Measurements from ENCODE around the gene CDIPT.
A peak's percentile ranks its signal among the peaks of the same experiment; 100 is the strongest.

Gene CDIPT

DNA sequence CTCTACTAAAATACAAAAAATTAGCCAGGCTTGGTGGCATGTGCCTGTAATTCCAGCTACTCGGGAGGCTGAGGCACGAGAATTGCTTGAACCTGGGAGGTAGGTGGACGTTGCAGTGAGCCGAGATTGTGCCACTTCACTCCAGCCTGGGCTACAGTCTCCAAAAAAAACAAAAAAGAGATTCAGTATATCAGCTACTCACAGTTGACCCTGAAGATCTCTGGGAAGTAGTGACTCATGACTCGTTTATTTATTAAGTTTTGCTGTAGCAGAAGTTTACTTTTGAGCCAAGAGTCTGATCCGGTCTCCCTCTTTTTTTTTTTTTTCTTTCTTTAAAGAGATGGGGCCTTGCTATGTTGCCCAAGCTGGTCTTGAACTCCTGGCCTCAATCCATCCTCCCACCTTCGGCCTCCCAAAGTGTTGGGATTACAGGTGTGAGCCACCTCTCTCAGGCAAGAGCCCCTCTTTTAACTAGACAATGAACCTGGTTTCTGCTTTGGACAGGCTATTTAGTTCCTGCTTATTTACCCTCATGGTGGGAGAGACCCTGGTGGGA is 38.4 kb downstream of the CDIPT start:
- no peak for DNase-seq

DNA sequence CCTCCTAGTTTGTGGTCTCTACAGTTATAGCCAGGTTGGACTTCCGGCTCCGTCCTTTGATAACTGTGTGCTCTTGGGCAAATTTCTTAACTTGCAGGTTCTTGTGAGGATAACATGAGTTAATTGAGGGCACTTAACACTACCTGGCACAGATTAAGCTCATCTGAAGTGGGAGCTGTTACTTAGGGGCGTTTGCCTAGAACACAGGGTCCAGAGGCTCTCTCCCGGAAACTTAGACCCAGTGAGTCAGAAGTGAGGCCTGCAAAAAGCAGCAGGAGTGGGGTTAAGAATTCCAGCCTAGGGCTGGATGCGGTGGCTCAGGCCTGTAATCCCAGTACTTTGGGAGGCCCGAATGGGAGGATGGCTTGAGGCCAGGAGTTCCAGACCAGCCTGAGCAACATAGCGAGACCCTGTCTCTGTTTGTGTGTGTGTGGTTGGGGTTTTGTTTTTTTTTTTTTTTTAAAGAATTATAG is 41.3 kb downstream of the CDIPT start:
- no peak for DNase-seq

DNA sequence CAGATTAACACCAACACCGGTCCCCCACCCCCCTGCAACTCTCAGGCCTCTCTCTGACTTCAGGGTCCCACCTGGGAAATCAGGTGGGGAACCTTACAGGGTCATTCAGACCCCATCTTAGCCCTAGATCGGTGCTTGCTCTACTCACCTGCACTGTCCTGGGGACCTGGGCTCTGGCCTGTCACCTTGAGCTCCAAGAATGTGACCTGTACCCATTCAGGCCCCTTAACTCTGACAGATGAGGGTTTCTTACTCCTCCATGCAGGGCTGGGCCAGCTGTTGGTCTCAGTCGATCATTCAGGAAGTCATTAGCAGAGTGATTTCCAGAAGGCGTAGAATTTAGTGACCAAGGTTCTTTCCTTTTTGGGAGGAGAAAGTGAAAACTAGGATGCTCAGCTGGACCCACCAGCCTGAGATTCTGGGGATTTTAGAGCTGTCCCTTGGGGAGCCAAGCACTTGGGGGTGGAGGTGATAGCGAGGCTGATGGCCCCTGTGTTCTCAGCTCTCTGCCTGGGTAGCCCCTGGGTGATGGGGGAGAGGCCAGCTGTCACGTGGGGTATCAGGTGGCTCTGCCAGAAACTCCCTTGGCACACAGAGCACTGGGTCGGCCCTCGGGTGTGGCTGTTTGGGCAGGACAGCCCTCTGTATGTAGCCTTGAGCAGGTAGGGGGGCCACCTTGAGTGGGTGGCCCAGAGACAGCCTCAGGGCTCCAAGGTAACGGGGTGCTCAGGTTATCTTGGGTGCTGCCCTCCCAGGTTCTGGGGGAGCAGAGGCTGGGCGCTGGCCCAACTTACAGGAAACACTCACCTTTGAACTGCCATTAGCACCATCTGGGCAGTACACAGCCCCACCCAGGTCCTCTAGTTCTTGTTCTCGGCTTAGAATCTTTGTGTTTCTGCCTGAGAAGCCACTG is 42.0 kb downstream of the CDIPT start:
- no peak for DNase-seq

DNA sequence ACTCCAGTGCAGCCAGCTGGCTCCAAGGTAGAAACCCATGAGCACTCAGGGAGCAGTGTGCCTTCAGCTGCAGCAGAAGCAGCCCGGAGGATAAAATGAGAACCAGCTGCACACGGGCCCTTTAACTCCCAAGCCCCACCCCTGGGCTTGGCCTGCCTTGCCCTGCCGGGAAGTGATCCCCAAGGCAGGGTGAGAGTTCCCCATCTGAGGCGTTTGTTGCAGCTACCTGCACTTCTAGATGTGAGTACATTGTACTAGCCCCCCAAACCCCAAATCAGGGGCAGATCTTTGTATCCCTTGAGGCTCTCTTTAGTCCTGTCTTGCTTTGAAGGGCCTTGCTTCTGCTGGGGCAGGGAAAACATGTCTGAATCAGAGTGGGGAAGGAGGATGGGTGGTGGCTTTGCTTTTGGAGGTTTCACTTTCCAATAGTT is 42.7 kb downstream of the CDIPT start, which contains the start of gene MVP:
TSS of gene MVP (plus strand) at position 192 of the 431 bp plus-strand sequence. CDS start 10,088 bp downstream, outside the sequence.
- DNase-seq, result no peak

DNA sequence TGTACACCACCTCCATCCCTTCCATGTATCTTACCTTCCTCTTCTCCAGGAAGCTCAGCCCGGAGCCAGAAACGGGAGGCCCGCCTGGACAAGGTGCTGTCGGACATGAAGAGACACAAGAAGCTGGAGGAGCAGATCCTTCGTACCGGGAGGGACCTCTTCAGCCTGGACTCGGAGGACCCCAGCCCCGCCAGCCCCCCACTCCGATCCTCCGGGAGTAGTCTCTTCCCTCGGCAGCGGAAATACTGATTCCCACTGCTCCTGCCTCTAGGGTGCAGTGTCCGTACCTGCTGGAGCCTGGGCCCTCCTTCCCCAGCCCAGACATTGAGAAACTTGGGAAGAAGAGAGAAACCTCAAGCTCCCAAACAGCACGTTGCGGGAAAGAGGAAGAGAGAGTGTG is 43.5 kb downstream of the CDIPT start:
- DNase-seq, result no peak

DNA sequence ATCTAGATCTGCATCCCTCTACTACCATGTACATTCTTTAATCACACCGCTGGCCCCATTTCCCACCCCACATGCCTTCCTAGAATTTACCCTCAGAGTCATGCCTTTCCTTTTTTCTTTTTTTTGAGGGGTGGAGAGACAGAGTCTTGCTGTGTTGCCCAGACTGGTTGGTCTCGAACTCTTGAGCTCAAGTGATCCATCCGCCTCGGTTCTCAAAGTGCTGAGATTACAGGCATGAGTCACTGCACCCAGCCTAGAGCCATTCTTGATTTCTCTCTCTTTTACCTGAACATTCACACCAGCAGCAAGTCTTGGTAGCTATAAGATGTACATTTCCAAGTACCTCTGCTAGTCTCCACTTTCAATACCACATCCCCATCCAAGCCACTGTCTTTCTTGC is 44.9 kb downstream of the CDIPT start:
- DNase-seq, result no peak

DNA sequence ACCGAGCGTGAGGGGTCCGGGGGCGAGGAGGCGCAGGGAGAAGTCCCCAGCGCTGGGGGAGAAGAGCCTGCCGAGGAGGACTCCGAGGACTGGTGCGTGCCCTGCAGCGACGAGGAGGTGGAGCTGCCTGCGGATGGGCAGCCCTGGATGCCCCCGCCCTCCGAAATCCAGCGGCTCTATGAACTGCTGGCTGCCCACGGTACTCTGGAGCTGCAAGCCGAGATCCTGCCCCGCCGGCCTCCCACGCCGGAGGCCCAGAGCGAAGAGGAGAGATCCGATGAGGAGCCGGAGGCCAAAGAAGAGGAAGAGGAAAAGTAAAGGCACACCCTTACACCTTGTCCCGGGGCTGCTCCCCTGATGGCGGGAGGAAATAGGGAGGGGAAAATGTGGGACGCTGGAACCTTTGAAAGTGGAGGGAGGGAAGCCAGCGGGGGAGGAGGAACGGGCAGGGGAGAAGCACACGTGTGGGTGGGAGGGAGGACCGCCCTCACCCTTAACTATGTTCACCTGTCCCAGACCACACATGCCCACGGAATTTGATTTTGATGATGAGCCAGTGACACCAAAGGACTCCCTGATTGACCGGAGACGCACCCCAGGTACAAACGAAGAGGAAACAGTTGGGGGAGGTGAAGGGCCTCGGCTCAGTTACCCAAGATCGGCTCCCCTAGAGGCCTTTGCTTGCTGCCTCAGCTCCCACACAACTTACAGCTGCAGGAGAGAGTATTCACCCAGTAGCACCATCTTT is 46.2 kb downstream of the CDIPT start:
- no peak for DNase-seq

DNA sequence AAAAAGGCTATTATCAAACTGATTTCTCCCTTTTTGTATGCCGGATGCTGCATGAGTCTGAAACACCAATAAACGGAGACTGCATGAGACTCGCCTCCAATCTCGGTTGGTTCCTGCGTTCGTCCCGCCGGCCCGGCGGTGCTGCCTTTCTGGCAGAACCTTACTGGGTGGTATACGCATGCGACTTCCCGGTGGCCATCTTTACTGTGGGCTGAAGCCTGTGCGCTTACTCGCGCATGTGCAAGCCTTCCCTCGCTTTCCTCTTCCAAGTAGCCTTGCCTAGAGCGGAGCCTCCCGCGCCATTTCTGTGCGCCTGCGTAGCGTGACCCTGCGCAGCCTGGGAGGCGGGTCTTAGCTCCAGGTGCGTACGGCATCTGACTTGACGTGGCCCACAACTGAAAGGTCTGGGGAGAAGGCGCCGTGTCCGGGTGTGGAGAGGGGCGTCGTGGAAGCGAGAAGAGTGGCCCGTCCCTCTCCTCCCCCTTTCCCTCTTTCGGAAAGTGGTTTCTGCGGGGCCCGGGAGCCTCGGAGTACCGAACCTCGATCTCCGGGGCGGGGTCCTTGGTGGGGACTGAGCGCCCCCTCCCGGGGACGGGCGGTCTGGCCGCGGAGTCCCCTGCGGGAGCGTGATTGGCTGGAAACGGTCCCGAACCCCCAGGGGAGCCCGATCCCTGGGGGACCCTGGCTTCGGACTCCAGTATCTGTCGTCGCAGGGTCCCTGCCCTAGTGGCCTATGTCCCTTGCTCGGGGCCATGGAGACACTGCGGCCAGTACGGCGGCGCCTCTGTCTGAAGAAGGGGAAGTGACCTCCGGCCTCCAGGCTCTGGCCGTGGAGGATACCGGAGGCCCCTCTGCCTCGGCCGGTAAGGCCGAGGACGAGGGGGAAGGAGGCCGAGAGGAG is 47.0 kb downstream of the CDIPT start, which contains the start of gene PAGR1:
TSS of gene PAGR1 (plus strand) at position 360 of the 901 bp plus-strand sequence. CDS start at position 734, 374 bp downstream.
- DNase-seq, result peak; percentile 97

DNA sequence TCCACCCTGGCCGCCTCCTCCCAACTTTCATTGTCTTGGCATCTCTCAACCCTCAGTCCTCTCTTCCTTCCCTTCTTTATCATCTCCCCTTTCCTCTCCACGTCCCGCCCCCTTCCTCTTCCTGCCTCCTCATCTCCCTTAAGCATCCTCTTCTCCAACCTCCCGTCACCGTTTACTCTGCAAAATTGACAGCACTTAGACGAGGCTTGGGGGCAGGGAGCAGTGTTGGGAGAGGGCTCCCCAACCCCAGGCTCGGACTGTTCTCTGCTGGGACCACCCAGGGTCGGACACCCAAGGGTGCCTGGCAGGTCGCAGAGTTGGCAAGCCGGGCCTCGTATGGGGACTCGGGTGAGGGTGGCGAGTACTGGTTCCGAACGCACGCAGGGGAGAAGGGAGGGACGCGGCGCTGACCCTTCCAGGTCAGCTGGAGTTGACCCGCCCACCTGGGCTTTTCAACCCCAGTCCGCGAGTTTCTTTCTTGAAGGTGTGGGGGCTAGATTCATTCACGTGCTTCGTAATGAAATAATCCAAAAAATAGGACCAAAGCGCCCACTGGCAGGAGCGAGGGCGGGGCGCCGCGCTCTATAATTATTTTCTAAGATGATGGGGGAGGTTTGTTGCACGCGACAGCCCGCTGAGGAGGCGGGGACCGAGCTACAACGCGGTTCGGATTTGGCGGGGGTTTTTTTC is 47.8 kb downstream of the CDIPT start:
- no peak for DNase-seq

DNA sequence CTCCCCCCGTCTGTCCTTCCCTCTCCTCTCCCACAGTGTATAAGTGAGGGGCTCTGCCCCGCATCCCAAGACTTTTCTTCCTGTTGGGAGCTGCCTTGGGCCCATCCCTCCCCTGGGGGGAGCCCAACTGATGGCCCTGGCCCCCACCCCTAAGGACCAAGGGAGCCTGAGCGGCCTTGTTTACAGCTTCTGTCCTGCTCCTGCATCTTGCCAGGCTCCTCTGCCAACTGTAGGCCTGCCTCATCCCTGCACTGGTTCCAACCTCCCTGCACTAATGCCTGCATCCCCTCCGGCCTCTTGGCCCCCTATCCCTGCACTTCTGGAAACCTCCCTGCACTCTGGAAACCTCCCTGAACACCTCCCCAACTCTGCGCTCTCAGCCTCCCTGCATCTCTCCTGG is 48.4 kb downstream of the CDIPT start:
- no peak for DNase-seq

DNA sequence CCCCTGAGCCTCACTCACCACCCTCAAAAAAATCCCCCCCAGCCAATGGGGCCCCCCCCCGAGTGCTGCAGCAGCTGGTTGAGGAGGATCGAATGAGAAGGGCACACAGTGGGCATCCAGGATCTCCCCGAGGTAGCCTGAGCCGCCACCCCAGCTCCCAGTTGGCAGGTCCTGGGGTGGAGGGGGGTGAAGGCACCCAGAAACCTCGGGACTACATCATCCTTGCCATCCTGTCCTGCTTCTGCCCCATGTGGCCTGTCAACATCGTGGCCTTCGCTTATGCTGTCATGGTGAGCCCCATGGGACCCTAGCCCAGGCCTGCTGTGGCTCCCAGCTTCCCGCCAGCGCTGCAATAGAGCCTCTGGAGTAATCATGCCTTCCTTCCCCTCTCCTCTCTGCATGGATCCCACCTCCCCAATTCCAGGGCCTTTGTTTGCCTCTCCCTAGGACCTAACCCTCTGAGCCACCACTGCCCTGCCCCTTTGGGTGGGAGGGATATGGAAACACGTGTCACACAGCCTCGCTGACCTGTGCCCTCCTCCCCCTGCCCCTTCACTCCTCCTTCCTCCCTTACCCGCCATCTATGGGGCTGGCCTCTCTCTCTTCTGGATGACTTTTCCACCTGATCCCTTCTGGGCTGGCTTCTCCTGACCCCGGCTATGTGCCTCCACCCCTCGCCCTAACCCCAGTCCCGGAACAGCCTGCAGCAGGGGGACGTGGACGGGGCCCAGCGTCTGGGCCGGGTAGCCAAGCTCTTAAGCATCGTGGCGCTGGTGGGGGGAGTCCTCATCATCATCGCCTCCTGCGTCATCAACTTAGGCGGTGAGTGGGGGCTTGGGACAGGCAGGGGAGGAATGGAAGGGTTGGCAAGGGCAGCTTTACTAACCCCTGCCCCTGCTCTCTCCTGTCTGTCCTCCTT is 49.1 kb downstream of the CDIPT start:
- no peak for DNase-seq

DNA sequence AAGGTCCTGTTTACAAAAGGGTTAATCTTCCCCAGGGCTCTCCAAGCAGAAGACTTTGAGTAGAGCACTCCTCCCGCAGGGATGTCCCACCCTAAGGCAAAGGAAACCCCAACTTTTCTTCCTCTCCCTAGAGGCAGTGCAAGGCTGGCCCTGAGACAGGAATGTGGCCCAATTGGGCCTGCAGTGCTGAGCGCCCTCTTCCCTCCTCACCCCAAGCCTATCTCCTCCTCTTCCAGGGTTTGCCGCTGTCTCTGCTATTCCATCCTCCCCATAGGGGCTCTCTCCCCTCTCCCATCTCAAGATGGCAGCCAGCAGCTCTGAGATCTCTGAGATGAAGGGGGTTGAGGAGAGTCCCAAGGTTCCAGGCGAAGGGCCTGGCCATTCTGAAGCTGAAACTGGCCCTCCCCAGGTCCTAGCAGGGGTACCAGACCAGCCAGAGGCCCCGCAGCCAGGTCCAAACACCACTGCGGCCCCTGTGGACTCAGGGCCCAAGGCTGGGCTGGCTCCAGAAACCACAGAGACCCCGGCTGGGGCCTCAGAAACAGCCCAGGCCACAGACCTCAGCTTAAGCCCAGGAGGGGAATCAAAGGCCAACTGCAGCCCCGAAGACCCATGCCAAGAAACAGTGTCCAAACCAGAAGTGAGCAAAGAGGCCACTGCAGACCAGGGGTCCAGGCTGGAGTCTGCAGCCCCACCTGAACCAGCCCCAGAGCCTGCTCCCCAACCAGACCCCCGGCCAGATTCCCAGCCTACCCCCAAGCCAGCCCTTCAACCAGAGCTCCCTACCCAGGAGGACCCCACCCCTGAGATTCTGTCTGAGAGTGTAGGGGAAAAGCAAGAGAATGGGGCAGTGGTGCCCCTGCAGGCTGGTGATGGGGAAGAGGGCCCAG is 50.0 kb downstream of the CDIPT start:
- DNase-seq, result no peak

DNA sequence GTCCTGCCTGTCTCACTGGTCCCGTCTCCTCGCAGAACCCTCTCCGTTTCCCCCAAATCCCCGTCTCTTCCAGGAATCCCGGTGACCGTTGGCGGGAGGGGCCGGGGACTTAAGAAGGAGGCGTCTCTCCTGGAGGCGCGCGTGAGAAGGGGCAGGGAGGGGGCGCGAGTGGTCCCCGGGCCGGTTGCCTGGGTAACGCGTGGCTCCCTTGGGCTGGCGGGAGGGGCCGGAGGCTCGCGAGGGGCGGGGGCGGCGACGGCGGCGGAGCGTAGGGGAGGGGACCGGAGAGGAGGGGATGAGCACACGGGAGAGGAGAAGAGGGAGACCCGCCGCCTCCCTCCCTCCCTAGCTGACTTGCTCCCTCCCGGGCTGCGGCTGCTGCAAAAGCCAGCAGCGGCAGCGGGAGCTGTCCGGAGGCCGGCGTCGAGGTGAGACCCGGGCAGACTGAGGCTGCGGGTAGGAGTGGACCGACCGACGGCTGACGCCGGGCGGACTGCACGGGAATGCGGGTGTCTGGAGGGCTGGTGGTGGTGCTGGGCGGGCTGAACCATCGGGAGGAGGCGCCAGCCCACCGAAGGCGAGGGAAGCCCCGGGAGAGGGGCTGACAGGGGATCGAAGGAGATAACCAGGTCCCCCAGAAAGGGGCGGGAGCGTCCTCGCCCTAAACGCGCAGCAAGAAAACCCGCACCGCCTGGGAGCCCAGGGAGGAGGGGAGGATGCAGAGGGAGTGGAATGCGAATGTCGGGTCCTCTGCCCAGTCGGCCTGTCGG is 50.9 kb downstream of the CDIPT start, which contains the start of gene PRRT2:
TSS of gene PRRT2 (plus strand) at position 298 of the 770 bp plus-strand sequence. CDS start 862 bp downstream, outside the sequence.
- no peak for DNase-seq

DNA sequence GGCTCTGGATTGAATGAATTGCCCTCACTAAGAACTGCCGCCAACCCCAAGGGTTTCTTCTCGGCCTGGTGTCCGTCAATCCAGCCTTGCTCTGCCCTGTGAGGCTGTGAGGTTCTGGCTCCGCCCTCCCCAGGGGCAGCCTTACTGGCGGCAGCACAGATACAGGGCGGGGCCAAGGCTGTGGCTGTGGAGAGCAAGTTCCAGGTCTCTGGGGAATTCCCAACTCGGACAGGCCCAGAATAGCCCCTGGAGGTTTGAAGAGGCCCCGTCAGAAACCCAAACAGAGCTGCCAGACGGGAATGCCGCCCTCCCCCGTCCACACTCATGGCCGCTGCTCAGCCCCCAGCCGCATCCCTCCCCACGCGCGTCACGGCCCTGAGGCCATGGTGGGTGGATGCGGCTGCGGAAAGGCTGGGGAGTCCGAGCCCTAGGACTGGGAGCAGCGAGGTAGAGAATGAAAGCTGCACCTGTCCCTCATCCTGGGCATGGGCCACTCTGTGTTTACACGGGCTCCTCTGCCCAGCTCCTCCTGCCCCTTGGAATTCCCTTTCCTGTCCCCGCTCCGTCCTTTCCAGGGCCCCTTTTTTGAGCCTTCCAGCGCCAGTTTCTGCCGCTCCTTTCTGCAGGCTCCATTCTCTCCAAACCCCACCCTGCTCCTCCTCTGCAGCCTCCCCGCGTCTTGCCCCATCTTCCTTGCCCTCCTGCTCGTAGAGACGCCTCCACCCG is 51.7 kb downstream of the CDIPT start:
- DNase-seq, result peak; percentile 20

DNA sequence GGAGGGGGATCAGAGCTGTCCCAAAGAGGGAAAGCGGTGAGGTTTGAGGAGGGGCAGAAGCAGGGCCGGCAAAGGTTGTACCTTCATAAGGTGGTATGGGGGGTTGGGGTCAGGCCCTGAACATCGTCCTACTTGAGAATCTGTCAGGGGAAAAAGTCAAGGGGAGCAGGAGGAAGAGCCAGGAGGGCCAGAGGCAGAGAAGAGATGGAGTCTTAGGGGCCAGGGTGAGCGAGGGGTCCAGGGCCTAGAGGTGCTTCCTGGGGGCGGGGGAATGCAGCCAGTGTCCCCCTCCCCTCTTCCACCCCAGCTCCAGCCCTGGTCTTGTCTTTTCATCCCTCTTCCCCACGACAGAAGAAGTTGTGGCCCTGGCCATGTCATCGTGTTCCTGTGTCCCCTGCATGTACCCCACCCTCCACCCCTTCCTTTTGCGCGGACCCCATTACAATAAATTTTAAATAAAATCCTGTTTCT is 52.3 kb downstream of the CDIPT start:
- DNase-seq, result no peak

DNA sequence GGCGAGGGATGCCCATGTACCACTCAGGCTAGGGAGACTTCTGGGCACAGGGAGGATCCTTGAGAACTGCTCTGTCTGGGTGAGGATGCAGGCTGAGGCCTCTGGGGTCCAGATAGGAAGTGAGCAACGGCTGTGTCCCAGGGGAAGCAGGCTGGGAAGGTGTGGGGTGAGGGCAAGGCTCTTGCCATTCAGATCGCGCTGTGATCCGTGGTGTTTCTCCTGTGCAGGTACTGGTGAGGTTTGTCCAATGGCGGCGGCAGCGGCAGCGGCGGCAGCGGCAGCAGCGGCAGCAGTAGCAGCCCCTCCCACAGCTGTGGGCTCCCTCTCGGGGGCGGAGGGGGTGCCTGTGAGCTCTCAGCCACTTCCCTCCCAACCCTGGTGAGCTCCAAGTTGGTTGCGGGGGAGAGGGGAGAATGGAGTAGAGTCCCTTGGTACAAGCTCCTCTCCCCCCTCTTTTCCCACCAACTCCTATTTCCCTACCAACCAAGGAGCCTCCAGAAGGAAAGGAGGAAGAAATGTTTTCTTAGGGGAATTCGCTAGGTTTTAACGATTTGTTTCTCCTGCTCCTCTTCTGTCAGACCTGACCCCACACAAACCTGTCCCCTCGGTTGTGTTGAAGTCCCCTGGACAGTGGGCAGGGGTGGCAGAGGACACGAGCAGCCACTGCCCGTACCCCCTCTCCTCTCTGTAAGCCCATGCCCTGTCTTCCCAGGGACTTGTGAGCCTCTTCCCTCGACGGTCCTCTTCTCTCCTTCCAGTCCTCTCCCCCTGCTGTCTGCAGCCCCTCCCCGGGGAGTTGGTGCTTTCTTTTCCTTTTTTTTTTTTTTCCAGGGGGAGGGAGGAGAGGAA is 53.0 kb downstream of the CDIPT start:
- DNase-seq, result no peak

Data from NCI-H1694 (cell line).